GM12892 (cell line): ENCODE data around the gene PAPSS1.

ENCODE experiments used
- POLR2A ChIP-seq: IDR thresholded peaks from 2 replicates; pipeline ENCODE4 v1.6.1; 2011; ENCODE audit warnings: low read depth, low read length, control low read depth
- POLR2AphosphoS5 ChIP-seq: IDR thresholded peaks from 2 replicates; pipeline ENCODE4 v1.6.1; 2011; ENCODE audit warnings: low read depth, low read length, control low read depth
- TAF1 ChIP-seq: IDR thresholded peaks from 2 replicates; pipeline ENCODE4 v1.6.1; 2011; ENCODE audit warnings: low read depth, mild to moderate bottlenecking, control low read depth, low read length, borderline replicate concordance

- TF ChIP-seq POLR2A (no peak), POLR2AphosphoS5 (no peak), TAF1 (no peak)
These were observed 89.8 kb downstream of the PAPSS1 start for GRCh38 chr4:107630185-107630705.
